K562 treated with DMSO at 1 percent for 24 hours (cell line): Measurements from ENCODE around the gene TFAP2B. TPM values are rescaled to one million over a fixed set of nuclear protein-coding genes. Genes with fewer than 3 reads are reported as not detected.

Source experiments
- total RNA-seq: library from RNA; unstranded; fragments of 300-600 nt; gene quantifications from 2 replicates; pipeline ENCODE4 v1.2.3, GENCODE V29; 2022; ENCODE audit warnings: low read depth; ENCODE audit not compliant: insufficient read depth

TFAP2B gene
- total RNA-seq: not detected in 2 replicates

GRCh38 chr6:50818673-50819072 lies at the start of gene TFAP2B:
Gene TFAP2B, plus strand, starts transcription at chr6:50818871. Its CDS starts 21 bp downstream, at chr6:50818892.

Other genes starting within 250 kb of the TFAP2B start
- gene TFAP2D, start 105.3 kb upstream of the TFAP2B start, total RNA-seq: not detected in 2 replicates